Mammary epithelial cell (primary cell): ENCODE results near the gene SPTB.

ENCODE experiments used
- CTCF ChIP-seq, 2 donors: IDR thresholded peaks in 1 of 2; conservative IDR thresholded peaks in 1 of 2; 2 replicates each; pipeline ENCODE4 v1.5.1; 2011 to 2012; ENCODE audit warnings: inconsistent platforms in 2 of 2, low read length in 2 of 2, mild to moderate bottlenecking in 2 of 2, control low read depth in 1 of 2, low read depth in 1 of 2; ENCODE audit not compliant: insufficient read depth in 1 of 2; ENCODE audit errors: extremely low read depth in 1 of 2
- EZH2 ChIP-seq: IDR thresholded peaks from 2 replicates; pipeline ENCODE4 v1.6.1; 2012; ENCODE audit warnings: low read length, inconsistent platforms, borderline replicate concordance

- TF ChIP-seq CTCF (conservative IDR thresholded peaks at IDR 0.05 in 1 of 2, IDR thresholded peaks at IDR 0.05 in 1 of 2; ENCODE audit: extremely low read depth in 1 of 2, insufficient read depth in 1 of 2, low read depth in 1 of 2, low read length in 2 of 2) (no peak), EZH2 (no peak)
Measured at GRCh38 chr14:64920465-64920864, 40.8 kb upstream of the SPTB start.
